K562 (cell line): ENCODE data around the gene LZTS2. TPM values are rescaled to one million over a fixed set of nuclear protein-coding genes. Genes with fewer than 3 reads are reported as not detected.
A peak's percentile ranks its signal among the peaks of the same experiment; 100 is the strongest.

Experiments
- KDM4B ChIP-seq, 2 experiments: fragments of 450-650 bp in 1 of 2; sonication (generic) in 1 of 2; IDR thresholded peaks; 2 replicates each; pipeline ENCODE4 v1.6.1; 2016 to 2017; ENCODE audit warnings: borderline replicate concordance in 2 of 2, antibody characterized with exemption in 1 of 2, low read depth in 1 of 2, mild to moderate bottlenecking in 1 of 2
- LEF1 ChIP-seq: fragments of 450-650 bp; IDR thresholded peaks from 2 replicates; pipeline ENCODE4 v1.6.1; 2016; ENCODE audit warnings: mild to moderate bottlenecking
- MTA2 ChIP-seq: fragments of 450-650 bp; IDR thresholded peaks from 2 replicates; pipeline ENCODE4 v1.6.1; 2016; ENCODE audit warnings: low read depth
- NFIX ChIP-seq: fragments of 250-450 bp; sonication (Bioruptor Pico); IDR thresholded peaks from 2 replicates; pipeline ENCODE4 v1.4.0; 2020; ENCODE audit warnings: low read depth, mild to moderate bottlenecking, moderate library complexity
- PPARD ChIP-seq: fragments of 250-450 bp; sonication (Bioruptor Pico); IDR thresholded peaks from 2 replicates; pipeline ENCODE4 v1.8.0; 2022; ENCODE audit warnings: inconsistent platforms, mild to moderate bottlenecking, moderate library complexity
- SAFB ChIP-seq: fragments of 200-400 bp; formaldehyde crosslinking; IDR thresholded peaks from 2 replicates; pipeline ENCODE4 v1.6.1; 2017; ENCODE audit warnings: low read depth, low read length, borderline replicate concordance
- TAF1 ChIP-seq: IDR thresholded peaks from 2 replicates; pipeline ENCODE4 v1.6.1; 2011; ENCODE audit warnings: mild to moderate bottlenecking, low read length, moderate library complexity; ENCODE audit not compliant: insufficient read depth, control insufficient read depth, severe bottlenecking; ENCODE audit errors: extremely low read depth
- TBL1XR1 ChIP-seq, 2 experiments: IDR thresholded peaks; 2 replicates each; pipeline ENCODE4 v1.6.1; 2012; ENCODE audit warnings: improper control_type of control experiment in 2 of 2, low read length in 2 of 2, mild to moderate bottlenecking in 1 of 2
- TCF3 ChIP-seq: sonication (generic); formaldehyde crosslinking; IDR thresholded peaks from 2 replicates; pipeline ENCODE4 v1.4.0; 2020; ENCODE audit warnings: mild to moderate bottlenecking, missing genetic modification reagents
- ZBTB1 ChIP-seq: sonication (generic); formaldehyde crosslinking; IDR thresholded peaks from 2 replicates; pipeline ENCODE4 v1.8.1; 2023; ENCODE audit warnings: missing genetic modification reagents, low read depth, mild to moderate bottlenecking, borderline replicate concordance
- ZNF197 ChIP-seq: fragments of 200-800 bp; sonication (Bioruptor generic); IDR thresholded peaks from 2 replicates; pipeline ENCODE4 v1.6.1; 2016; ENCODE audit warnings: low read depth, missing genetic modification characterization, missing compliant biosample characterization
- ZNF79 ChIP-seq: fragments of 250-450 bp; sonication (Bioruptor Pico); IDR thresholded peaks from 2 replicates; pipeline ENCODE4 v1.4.0; 2020; ENCODE audit warnings: low read depth, mild to moderate bottlenecking, moderate library complexity
- polyA plus RNA-seq, 8 experiments: library from polyadenylated mRNA; depleted of rRNA in 4 of 8; stranded (reverse) in 5 of 8; unstranded in 3 of 8; fragments of >200 nt; fragmentation: Nextera tagmentation in 2 of 8; fragmentation: Illumina TruSeq in 1 of 8; extraction: Ambion mirVana in 2 of 8; extraction: Trizol in 1 of 8; gene quantifications; 2 replicates each; pipeline versions ENCODE4 v1.2.1 to v1.2.3, GENCODE V29; 2011 to 2014; ENCODE audit warnings: inconsistent platforms in 1 of 8, missing spikeins in 1 of 8
- total RNA-seq, 7 experiments: library from RNA; depleted of rRNA in 6 of 7; stranded (reverse); fragments of >200 nt in 6 of 7; fragmentation: Illumina TruSeq in 2 of 7; extraction: Trizol in 2 of 7; gene quantifications; 2 replicates each; pipeline versions ENCODE4 v1.2.1 to v1.2.3, GENCODE V29; 2011 to 2021; ENCODE audit warnings: low replicate concordance in 1 of 7
- TF ChIP-seq, protein P1 (sequence below): fragments of 250-450 bp; sonication (Bioruptor Pico); IDR thresholded peaks from 2 replicates; pipeline ENCODE4 v1.5.0; 2021; ENCODE audit warnings: mild to moderate bottlenecking, moderate library complexity
- TF ChIP-seq, protein P2 (sequence below): sonication (generic); formaldehyde crosslinking; IDR thresholded peaks from 2 replicates; pipeline ENCODE4 v1.8.0; 2022; ENCODE audit warnings: missing genetic modification reagents, mild to moderate bottlenecking, moderate library complexity, borderline replicate concordance
- TF ChIP-seq, protein P3 (sequence below): fragments of 250-450 bp; sonication (Bioruptor Pico); IDR thresholded peaks from 2 replicates; pipeline ENCODE4 v1.5.0; 2020; ENCODE audit warnings: mild to moderate bottlenecking, borderline replicate concordance
- TF ChIP-seq, protein P4 (sequence below): sonication (generic); formaldehyde crosslinking; IDR thresholded peaks from 2 replicates; pipeline ENCODE4 v1.5.0; 2020; ENCODE audit warnings: missing genetic modification reagents

The LZTS2 gene
- total and polyA plus RNA-seq, 9 of the 15 experiments (the other 6 are each of a cell fraction or from before 2014, with no cell fraction given) = 0.23 to 42.5 (median 14.7) TPM

DNA sequence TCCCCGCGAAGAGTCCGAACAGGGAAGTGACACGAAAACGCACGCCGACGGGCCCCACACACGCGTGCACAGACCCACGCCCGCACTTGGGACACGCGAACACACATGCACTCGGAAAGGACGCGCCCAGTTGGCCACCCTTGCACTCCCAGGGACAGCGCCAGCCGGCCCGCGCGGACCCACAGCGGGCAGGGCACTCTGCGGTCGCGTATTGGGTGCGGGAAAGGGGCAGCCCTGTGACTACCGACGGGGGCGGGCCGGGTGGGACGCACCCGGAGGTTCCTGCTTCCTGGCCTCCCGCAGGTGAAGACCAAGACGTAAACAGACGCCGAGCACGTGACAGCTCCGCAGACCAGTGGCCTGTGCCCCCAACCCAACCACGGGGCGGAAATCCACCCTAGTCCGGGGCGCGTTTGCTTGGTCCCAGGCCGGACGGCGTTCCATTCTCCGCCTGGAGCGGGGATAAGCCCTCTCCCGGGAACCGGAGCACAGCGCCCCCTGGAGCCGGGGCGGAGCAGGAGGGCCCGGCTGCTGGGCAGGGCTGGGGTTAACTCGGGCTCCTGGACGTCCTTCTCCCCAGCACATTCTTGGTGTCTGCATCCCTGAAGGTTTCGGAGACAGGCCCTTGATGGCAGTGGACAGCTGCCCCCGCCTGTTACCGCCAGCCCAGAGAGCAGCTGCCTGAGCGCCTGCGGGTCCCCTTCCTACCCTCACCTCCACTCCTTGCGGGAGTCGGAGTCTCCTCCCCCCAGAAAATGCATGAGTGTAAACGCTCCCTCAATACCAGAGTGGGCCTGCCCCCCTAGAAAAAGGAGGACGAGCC lies 2.0 kb upstream of the LZTS2 start (continued):
- TF ChIP-seq, protein P1, sequence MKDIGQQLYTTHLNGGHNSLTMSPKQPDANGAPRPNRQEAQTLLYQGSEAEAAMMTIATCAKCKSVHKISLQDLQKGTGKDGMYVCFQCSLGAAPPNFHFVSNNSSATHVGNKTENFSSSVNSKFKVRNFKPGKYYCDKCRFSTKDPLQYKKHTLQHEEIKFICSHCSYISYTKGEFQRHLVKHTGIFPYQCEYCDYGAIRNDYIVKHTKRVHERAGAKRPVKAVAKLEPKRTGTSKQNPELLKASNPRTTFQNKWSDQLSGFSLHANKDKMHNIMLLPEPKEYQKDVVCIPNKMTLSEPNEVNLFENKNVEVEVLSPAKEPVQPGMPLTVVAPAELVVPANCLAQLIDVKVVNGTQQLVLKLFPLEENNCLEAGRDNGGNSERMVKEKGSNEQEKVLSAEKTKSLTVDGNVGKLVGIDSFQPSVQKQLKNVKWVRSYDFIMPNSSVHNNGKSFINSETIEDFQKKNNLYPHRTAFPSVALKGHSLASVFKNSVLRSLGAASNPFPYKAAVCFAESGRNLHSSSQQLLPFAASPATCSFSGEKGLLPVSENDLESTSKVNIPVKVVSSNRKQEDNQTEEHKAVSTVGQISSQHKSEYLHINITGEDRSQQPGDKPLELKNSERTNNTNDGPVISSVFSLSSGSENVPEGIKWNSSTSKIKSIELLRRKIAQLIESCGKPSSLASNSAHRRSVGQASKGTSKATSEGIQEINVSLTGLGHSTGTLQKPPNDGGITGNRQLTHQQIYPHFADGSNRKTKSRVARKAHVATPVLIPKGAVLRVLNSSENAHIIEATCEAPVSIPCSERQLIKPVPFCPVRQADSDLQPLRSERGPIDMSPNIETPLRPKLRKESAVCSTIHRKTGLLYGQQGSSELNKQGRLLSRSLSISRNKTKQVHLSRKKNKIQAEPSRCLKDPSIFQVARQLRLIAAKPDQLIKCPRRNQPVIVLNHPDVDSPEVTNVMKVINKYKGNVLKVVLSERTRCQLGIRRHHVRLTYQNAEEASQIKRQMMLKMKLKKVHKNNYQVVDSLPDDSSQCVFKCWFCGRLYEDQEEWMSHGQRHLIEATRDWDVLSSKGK (CRISPR knock-in tag) = no peak
- TF ChIP-seq NFIX (CRISPR knock-in tag) = no peak
- no peak for TF ChIP-seq LEF1
- TF ChIP-seq PPARD = no peak
- TF ChIP-seq TAF1 = peak; percentile 49
- TF ChIP-seq KDM4B (IDR thresholded peaks at IDR 0.05; ENCODE audit: borderline replicate concordance in 2 of 2, low read depth in 1 of 2) = no peak
- TF ChIP-seq TBL1XR1 (IDR thresholded peaks at IDR 0.05; ENCODE audit: low read length in 2 of 2) = no peak
- TF ChIP-seq SAFB = no peak; the same call in 1 of the 2 replicates
- no peak for TF ChIP-seq ZNF197 (CRISPR knock-in tag)
- TF ChIP-seq, protein P2, sequence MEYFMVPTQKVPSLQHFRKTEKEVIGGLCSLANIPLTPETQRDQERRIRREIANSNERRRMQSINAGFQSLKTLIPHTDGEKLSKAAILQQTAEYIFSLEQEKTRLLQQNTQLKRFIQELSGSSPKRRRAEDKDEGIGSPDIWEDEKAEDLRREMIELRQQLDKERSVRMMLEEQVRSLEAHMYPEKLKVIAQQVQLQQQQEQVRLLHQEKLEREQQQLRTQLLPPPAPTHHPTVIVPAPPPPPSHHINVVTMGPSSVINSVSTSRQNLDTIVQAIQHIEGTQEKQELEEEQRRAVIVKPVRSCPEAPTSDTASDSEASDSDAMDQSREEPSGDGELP (CRISPR knock-in tag) = 0 out of 2 replicates have a peak, but pooled peaks have one; percentile 59
- TF ChIP-seq, protein P3, sequence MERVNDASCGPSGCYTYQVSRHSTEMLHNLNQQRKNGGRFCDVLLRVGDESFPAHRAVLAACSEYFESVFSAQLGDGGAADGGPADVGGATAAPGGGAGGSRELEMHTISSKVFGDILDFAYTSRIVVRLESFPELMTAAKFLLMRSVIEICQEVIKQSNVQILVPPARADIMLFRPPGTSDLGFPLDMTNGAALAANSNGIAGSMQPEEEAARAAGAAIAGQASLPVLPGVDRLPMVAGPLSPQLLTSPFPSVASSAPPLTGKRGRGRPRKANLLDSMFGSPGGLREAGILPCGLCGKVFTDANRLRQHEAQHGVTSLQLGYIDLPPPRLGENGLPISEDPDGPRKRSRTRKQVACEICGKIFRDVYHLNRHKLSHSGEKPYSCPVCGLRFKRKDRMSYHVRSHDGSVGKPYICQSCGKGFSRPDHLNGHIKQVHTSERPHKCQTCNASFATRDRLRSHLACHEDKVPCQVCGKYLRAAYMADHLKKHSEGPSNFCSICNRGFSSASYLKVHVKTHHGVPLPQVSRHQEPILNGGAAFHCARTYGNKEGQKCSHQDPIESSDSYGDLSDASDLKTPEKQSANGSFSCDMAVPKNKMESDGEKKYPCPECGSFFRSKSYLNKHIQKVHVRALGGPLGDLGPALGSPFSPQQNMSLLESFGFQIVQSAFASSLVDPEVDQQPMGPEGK (CRISPR knock-in tag) = no peak
- no peak for TF ChIP-seq MTA2
- no peak; the same call in none of the 2 replicates for TF ChIP-seq TCF3 (CRISPR knock-in tag)
- TF ChIP-seq ZNF79 (CRISPR knock-in tag) = no peak
- no peak for TF ChIP-seq ZBTB1 (CRISPR knock-in tag)
- TF ChIP-seq, protein P4, sequence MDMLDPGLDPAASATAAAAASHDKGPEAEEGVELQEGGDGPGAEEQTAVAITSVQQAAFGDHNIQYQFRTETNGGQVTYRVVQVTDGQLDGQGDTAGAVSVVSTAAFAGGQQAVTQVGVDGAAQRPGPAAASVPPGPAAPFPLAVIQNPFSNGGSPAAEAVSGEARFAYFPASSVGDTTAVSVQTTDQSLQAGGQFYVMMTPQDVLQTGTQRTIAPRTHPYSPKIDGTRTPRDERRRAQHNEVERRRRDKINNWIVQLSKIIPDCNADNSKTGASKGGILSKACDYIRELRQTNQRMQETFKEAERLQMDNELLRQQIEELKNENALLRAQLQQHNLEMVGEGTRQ (CRISPR knock-in tag) = peak; percentile 55
